Activated CD8-positive, alpha-beta memory T cell treated with anti-CD3 and anti-CD28 coated beads for 36 hours (primary cell): Measurements from ENCODE around the gene SMCO4. TPM values are rescaled to one million over a fixed set of nuclear protein-coding genes. Genes with fewer than 3 reads are reported as not detected.
"Not testable (repeated sequence)": the region's sequence is repeated elsewhere in the genome, so short reads cannot be mapped to it uniquely, and the experiment has no call there.

Experiments used
- CTCF ChIA-PET: fragments of 350-600 bp; sonication (Branson Sonifier 250); formaldehyde crosslinking; loops from one replicate; lab custom pipeline; 2021; ENCODE audit warnings: antibody characterized with exemption; lab: Charles Lee
- POLR2A ChIA-PET: fragments of 350-600 bp; sonication (Branson Sonifier 250); formaldehyde crosslinking; loops from one replicate; lab custom pipeline; 2021; ENCODE audit warnings: antibody characterized with exemption; lab: Charles Lee
- total RNA-seq, 2 experiments: library from RNA; stranded (reverse); gene quantifications; one replicate each; pipeline ENCODE4 v1.2.3, GENCODE V29; 2021

SMCO4 gene
- total RNA-seq, 2 experiments from 2014 or later, result 13.5 to 13.8 TPM

DNA sequence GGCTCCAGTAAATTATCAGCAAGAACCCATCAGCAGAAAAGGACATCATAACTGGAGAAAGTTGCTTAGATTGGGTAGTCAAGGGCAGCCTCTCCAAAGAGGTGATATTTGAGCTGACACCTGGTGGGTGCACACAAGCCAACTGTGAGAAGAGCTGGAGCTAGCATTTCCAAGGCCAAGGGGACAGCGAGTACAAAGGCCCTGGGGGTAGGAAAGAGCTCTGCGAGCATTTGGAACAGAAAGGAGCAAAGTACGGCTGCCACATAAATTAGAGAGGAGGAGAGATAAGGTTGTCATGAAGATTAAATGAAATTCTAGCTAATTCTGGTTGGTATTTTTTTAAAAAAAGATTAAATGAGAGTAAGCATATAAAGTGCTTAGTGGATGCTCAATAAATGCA lies 21.7 kb upstream of the SMCO4 start:
- POLR2A ChIA-PET, result no interaction called here
- CTCF ChIA-PET, result no interaction called here

DNA sequence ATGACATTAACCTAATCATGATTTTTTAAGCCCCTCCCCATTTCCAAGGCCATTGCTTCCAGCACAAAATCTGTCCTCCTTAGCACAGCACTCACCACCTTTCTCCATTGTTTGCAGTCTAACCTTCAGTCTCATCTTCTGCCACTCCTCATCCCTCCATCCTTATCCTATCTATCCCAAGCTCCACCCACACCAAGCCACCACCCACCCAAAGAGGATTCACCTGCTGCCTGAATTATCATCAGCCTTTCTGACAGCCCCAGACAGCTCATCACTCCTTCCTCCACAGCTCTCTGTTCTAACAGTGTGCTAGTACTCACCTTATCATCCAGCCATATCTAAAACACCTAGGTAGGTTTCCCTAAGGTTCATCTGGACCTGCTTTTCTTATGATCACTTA lies 20.7 kb upstream of the SMCO4 start:
- POLR2A ChIA-PET, result no interaction called here
- CTCF ChIA-PET, result no interaction called here

DNA sequence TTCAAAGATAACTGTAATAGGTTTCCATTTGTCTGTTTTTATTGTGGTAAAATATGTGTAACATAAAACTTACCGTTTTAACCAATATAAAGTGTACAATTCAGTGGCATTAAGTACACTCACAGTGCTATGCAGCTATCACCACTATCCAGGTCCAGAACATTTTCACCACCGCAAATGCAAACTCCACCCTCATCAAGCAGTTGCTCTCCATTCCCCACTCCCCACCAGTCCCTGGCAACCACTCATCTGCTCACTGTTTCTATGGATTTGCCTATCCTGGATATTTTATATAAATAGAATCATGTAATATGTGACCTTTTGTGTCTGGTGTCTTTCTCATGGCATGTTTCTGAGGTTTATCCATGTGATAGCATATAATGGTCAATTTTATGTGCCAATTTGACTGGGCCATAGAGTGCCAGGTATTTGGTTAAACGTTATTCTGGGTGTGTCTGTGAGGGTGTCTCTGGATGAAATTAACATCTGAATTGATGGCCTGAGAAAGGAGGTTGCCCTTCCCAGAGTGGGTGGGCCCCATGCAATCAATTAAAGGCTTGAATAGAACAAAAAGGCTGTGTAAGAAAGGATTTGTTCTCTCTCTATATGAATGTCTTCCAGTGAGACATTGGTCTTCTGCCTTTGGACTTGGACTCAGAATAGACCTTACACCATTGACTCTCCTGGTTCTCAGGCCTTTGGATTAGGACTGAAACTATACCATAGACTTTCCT lies 17.2 kb upstream of the SMCO4 start:
- CTCF ChIA-PET, result no interaction called here
- POLR2A ChIA-PET, result no interaction called here

DNA sequence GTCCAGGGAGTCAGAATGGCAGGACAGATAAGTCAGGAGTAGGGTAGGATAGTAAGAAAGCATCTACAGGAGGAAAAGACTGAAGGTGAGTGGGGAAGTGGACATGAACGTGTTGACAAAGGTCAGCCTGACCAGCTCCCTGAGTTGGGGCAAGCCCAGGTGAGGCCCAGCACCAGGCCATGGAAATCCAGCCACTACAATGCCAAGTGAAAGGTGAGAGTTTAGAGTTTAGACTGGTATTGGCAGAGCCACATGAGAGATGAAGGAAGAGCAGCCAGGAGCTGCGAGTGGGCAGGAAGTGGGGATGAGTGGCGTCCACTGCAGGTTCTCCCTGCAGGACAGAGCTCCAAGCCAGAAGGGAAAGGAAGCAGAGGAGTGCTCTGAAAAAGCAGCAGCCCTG lies 16.5 kb upstream of the SMCO4 start:
- CTCF ChIA-PET, result no interaction called here
- POLR2A ChIA-PET, result no interaction called here

DNA sequence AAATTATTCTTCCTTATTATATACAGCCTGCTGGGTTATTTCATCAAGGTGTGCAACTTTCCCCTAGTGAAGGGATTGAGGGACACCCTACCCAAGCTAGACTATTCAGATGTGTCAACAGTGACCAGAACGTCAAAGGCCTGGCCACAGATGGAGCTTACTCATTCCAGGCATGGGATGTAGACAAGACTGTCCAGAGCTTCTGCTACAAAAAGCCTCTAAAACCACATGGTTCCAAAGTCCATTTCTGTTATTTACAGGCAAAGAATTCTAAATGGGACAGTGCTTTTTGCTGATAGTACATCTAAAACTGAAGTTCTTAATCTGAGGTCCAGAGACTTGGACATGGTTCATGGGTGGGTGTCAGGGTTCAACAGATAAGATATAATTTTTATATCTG lies 9.7 kb upstream of the SMCO4 start:
- ChIA-PET CTCF (no interaction called here), POLR2A (no interaction called here)

DNA sequence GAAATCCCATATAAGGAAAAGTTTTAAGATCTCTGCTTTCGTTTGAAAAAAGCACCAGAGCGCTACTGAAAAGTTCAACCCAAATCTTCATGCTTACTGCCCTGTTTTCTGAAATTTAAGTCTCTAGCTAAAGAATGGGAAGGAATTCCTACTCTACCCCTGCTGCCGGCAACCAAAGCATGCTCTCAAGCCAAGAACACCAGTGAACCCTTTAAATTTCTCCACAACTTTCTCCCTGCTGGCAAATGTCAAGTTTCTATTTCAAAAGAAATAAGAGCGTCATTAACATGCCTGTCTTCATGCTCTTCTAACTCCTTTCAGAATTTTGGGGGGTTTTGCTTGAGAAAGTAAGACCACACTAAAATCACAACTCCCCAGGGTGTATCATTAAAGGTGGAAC lies 6.8 kb upstream of the SMCO4 start:
- CTCF ChIA-PET, result interaction anchor here (1.0 kb wide), 1 partner anchor 106 kb away, joined by 3 read pairs; no protein-coding TSS in a partner anchor

DNA sequence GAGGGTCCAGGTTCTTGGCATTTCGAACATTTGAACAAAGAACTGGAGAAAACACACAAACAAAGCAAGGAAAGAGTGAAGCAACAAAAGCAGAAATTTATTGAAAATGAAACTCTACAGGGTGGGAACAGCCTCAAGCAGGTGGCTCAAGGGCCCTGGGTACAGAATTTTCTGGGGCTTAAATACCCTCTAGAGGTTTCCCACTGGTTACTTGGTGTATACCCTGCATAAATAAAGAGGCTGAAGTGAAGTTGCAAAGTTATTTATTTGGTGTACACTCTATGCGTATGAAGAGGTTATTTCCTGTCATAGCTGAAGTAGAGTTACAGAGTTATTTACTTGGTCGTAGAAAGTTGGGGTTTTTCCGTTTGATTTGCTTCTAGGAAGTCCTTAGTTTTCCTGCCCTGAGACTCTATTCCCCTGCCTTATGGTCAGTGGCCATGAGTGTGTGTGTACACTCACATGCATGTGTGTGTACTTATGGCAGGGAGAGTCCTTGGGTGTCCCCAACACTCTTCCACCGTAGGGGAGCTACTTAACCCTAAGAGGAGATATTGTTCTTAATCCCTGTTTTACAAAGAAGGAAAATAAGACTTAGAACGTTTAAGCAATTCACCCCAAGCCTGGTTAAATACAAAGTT lies 5.6 kb upstream of the SMCO4 start:
- CTCF ChIA-PET, result interaction anchor here (0.6 kb wide), 1 partner anchor 206 kb away, joined by 4 read pairs; no protein-coding TSS in a partner anchor
- POLR2A ChIA-PET, result no interaction called here

More for the DNA sequence above, 6.8 kb upstream of the SMCO4 start:
- POLR2A ChIA-PET, result no interaction called here

DNA sequence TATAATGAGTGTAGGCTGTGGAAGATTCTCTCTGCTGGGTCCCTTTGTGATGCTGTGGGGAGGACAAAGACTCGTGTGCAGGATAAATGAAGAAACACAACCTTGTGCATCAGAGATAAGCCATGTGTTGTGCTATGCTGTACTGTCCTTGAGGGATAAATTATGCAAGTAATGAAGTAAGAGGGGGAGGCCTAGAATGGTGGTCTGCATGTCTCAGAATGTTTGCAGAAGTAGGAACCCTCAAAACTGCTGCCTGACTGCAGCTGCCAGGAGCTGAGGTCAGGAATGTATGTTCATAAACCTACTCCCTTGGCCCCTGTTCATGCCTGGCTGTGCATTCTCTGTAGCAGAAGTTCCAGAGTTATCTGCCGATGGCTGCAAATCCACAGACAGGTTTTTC lies 4.6 kb upstream of the SMCO4 start:
- ChIA-PET CTCF (no interaction called here), POLR2A (no interaction called here)

DNA sequence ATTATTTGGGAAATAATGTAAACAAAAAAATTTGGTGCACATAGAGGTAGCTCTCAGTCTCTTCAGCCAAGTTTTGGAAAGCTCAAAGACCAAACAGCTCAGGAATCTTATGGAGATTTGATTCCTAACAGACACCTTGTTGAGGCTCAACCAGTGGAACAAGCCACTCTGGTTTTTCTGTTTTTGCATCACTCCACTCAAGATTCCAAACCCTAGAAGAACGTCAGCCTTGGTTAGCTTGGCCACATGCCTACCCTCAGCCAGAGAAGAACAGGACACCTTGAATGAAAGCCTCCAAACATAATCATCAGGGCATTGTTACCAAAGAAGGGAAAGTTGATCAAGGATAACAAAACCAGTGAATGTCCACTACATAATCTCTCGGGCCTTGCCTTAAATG lies 3.8 kb upstream of the SMCO4 start:
- CTCF ChIA-PET, result no interaction called here
- POLR2A ChIA-PET, result no interaction called here

DNA sequence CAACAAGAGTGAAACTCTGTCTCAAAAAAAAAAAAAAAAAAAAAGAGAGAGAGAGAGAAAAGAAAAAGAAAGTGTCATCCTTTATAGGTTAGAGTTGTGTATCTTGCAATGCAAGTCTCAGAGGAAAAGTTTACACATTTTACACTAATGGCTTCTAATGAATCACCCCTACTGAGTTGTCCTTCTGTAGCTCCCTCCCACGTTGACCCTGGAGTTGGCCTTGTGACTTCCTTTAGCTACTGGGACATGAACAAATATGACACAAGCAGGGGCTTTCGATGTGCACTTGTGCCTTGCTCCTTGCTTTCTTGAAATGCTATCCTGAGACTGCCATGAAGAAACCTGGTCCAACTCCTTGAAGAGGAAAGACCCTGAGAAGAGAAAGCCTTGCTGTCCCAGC lies 2.4 kb upstream of the SMCO4 start:
- POLR2A ChIA-PET, result no interaction called here
- CTCF ChIA-PET, result interaction anchor here (0.7 to 0.8 kb wide), 3 partner anchors 10 to 946 kb away, joined by 3 to 4 read pairs (median 3); no protein-coding TSS in a partner anchor

DNA sequence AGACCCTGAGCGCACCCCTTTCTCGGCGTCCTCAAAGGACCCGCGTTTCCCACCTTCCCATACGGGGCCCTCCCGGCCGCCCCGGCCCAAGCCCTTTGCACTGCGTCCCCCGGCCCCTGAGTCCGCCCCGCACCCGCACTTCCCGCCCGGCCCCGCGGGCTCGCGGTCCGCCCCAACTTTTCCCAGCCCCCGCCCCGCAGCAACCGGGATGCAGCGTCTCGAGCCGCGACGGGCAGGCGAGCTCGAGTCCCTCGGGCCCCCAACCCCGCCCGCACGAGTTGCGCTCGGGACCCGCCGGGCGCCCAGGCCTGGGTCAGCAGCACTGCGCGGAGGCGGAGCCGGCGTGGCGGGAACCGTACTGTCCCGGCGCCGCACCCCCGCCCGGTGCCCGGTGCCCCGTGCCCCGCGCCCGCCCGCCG lies 371 bp downstream of the SMCO4 start:
- POLR2A ChIA-PET, result no interaction called here

DNA sequence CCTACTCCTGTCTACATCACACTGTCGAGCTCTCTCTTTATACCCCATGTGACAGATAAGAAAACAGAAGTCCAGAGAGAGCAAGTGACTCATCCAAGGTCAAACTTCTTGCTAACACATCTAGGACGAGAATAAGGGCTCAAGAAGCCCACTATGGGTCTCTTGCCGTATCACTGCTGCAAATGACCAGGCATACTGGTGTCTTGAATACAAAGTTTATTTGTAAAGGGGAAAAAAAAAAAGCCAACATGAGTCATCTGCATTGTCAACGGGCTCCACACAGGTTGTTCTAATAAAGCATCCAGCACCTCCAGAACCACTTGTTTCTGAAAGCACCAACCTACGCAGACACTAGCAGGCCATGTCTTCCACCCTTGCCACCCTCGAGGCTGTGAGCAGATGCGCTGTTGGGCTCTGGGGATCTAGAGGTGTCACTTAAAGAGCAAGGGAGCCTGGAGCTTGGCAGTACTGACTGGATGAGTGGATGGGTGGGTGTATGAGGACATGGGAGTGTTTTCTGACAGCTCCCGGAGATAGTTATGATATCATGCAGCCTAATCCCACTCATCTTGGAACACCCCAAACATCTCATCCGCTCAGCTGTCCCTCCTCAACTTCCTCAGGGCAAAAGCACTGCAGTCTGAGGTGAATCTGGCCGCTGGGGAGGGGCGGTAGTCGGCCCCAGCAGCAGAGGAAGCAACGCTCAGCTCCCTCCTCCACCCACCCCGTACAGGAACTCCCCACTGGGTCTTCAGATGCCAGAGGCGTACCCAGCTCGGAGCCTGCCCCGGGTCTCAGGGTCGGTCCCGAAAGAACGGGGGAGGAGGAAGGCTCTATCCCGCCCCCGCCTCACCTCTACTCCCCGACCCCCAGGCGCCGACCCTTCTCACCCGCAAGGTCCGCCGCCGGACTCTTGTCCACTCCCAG lies 1.0 kb downstream of the SMCO4 start:
- ChIA-PET POLR2A (interaction anchor here (1.3 kb wide), 1 partner anchor 30 kb away, joined by 3 read pairs; no protein-coding TSS in a partner anchor), CTCF (interaction anchor here (0.7 to 1.3 kb wide), 4 partner anchors 11 to 345 kb away, joined by 3 to 4 read pairs (median 3); partner anchors contain the start of gene SLC36A4)

More for the DNA sequence above, 371 bp downstream of the SMCO4 start:
- CTCF ChIA-PET, result interaction anchor here (1.0 to 1.3 kb wide), 3 partner anchors 12 to 311 kb away, joined by 3 to 4 read pairs (median 3); no protein-coding TSS in a partner anchor

DNA sequence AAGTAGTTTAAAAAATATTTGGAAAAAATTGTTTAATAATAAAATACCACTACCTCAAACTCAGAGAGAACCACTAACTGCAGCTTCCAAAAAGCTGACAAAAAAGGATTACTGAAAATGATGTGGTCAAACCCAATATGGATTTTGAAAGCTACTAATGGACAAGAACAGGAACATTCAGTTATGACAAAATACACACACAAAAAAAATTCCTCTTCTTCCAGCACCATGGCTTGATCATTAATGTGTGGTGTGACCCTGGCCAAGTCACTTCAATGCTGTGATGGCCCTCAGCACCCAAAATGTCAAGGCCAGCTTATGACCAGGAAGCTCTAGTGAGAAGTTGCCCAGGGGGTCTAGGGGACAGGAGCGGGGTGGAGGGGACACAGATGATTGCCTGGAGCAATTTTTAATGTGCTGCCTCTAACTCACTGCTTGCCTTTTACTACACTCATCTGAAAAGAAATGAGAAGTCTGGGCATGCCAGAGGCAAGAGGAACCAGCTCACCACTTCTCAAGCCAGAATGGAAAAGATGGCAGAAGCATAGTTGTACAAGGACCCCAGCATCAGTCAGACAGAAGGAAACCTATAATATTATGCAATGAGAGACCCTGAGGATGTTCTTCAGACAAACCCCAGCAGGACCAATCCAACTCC lies 2.2 kb downstream of the SMCO4 start:
- ChIA-PET POLR2A (interaction anchor here (1.3 kb wide), 1 partner anchor 29 kb away, joined by 3 read pairs; no protein-coding TSS in a partner anchor), CTCF (no interaction called here)

DNA sequence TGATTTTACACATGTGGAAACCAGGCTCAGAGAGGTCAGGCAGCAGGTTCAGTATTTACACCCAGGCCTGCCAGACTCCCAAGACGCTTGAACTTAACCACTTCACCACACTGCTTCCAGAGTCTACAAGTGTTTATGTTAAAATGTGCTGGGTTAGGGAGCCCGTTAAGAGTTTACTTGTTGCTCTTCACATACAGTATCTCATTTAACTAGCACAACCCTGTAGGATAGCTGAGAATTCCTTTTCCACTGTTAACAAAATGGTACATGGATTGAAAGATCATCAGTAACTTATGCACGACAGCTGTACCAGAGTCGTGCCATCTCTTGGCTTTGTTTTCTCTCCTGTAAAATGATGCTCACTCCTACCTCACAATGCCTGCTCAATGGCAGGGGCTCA lies 2.9 kb downstream of the SMCO4 start:
- ChIA-PET POLR2A (no interaction called here), CTCF (no interaction called here)

DNA sequence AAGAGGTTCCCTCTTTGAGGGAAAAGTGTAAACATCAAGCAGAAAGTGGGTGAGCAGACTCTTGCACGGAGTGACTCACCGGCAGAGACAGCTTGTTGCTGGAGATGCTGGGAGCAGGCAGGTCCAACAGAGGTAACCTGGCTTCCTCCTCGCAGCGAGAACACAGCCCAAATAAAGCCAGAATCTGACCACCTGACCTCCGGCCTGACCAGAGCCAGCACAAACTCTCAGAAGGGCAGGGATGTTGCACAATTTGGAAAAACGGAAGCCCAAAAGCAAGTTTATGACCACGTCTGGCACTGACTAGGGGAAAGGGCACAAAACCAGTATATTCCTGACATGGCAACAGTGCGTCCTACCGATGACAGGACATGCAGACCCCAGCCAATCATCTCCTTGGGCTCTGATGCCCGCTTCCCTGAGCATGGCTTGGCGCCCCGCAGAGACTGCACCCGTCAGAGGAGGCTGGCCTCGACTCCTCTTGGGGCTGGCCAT lies 5.4 kb downstream of the SMCO4 start:
- CTCF ChIA-PET, result no interaction called here
- POLR2A ChIA-PET, result no interaction called here

DNA sequence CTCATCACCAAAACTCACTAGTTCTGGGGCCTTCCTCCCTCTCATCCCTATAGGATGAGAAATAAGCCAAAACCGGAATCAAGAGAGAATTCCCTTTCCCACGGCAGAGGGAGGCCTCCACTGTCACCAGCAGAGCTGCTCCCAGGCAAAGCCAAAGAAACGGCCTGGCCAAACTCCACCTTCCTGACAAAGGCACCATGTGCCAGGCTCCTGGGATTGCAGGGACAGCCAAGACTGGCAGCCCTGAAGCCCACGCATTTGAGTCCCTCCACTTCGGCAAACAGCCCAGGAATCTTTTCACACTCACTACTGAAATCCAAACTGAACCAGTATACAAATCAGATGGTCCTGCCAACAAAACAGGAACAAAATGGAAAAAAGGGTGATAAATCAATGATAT lies 6.1 kb downstream of the SMCO4 start:
- ChIA-PET POLR2A (no interaction called here), CTCF (no interaction called here)

DNA sequence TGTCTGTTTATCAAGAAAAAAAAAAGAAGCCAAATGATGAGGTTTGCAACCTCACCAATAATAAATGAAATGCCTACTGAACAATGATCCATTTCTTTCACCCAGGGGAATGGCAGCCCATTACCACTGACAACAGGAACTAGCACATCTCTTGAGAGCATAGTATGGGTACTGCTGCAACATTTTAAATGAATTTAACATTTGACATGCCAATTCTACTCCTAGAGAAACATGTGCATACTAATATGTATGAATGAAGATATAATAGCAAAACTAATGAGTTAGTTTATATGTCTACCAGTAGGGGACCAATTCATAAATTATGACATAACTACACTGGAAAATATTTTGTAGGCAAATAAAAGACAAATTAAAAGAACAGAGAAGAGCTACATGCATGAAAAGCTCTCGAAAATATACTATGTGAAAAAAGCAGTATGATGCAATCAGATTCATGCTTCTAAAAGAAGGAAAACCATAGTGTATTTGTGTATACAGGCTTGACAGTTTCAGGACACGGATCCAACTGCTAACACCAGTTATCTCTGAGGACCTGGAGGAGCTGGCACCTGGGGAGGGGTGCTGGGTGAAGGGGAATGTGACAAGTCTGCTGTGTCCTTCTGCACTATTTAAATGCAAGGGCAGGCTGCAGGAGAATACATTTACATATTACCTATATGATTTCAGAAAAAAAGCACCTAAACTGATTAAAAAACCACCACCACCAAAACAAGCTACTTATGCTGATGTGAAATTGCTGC lies 6.9 kb downstream of the SMCO4 start:
- CTCF ChIA-PET, result no interaction called here

DNA sequence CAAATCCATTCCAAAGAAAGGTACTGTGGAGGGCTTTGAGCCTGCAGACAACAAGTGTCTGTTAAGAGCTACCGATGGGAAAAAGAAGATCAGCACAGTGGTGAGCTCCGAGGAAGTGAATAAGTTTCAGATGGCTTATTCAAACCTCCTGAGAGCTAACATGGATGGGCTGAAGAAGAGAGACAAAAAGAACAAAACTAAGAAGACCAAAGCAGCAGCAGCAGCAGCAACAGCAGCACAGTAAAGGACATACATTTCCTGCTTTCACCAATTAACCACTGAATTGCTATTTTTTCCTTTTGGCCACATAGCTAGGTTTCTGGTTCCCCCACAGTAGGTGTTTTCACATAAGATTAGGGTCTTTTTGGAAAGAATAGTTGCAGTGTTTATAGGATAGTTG lies 7.6 kb downstream of the SMCO4 start:
- POLR2A ChIA-PET, CTCF ChIA-PET: not testable (repeated sequence)

More for the DNA sequence above, 6.9 kb downstream of the SMCO4 start:
- POLR2A ChIA-PET, result no interaction called here
